GM23338 (cell line): ENCODE data around the gene HLA-DMA. TPM values are rescaled to one million over a fixed set of nuclear protein-coding genes. Genes with fewer than 3 reads are reported as not detected.

Source experiments
- ATAC-seq: fragments of 200-7000 bp; cut with Tn5 transposase; 3 replicates; pipeline ENCODE4 v1.9.1; 2020
- DNase-seq: peaks from one replicate; pipeline ENCODE4 v3.0.0-alpha.2; 2015; ENCODE audit warnings: low spot score
- H2AFZ ChIP-seq: fragments of 200-600 bp; sonication (generic); 2 replicates; pipeline ENCODE4 v1.8.0; 2016; ENCODE audit warnings: antibody characterized with exemption, mild to moderate bottlenecking, moderate library complexity
- H3F3A ChIP-seq: fragments of 200-600 bp; sonication (generic); replicated peaks from 2 replicates; pipeline ENCODE4 v1.8.0; 2017; ENCODE audit warnings: antibody characterized with exemption, mixed run types, low read depth
- H3K27ac ChIP-seq: fragments of 200-600 bp; sonication (generic); 2 replicates; pipeline ENCODE4 v1.6.1; 2016; ENCODE audit warnings: low read depth
- H3K27me3 ChIP-seq: fragments of 200-600 bp; sonication (generic); 2 replicates; pipeline ENCODE4 v1.8.0; 2016; ENCODE audit warnings: mild to moderate bottlenecking, mixed run types, moderate library complexity; ENCODE audit not compliant: insufficient read depth
- H3K36me3 ChIP-seq: fragments of 200-600 bp; sonication (generic); 2 replicates; pipeline ENCODE4 v1.8.0; 2016; ENCODE audit warnings: mild to moderate bottlenecking; ENCODE audit not compliant: insufficient read depth
- H3K4me1 ChIP-seq: fragments of 200-600 bp; sonication (generic); 2 replicates; pipeline ENCODE4 v1.8.0; 2016; ENCODE audit warnings: mild to moderate bottlenecking, moderate library complexity; ENCODE audit not compliant: insufficient read depth
- H3K4me2 ChIP-seq: fragments of 200-600 bp; sonication (generic); 2 replicates; pipeline ENCODE4 v1.7.1; 2017; ENCODE audit warnings: mixed run types
- H3K4me3 ChIP-seq: fragments of 200-600 bp; sonication (generic); 2 replicates; pipeline ENCODE4 v1.6.1; 2016; ENCODE audit warnings: mixed run types
- H3K79me2 ChIP-seq: fragments of 200-600 bp; sonication (generic); replicated peaks from 2 replicates; pipeline ENCODE4 v1.8.0; 2017; ENCODE audit warnings: mild to moderate bottlenecking; ENCODE audit not compliant: insufficient read depth
- H3K9me2 ChIP-seq: fragments of 200-600 bp; sonication (generic); 2 replicates; pipeline ENCODE4 v1.8.0; 2017; ENCODE audit not compliant: insufficient read depth
- H4K20me1 ChIP-seq: fragments of 200-600 bp; sonication (generic); replicated peaks from 2 replicates; pipeline ENCODE4 v1.8.0; 2017; ENCODE audit warnings: mild to moderate bottlenecking; ENCODE audit not compliant: insufficient read depth
- H3K27ac Mint-ChIP-seq: 2 replicates; pipeline ENCODE4 v1.8.0; 2020; ENCODE audit warnings: inconsistent platforms, mild to moderate bottlenecking, moderate library complexity, mixed read lengths
- H3K27me3 Mint-ChIP-seq: 3 replicates; pipeline ENCODE4 v1.8.0; 2022; ENCODE audit warnings: low read depth, mild to moderate bottlenecking, moderate library complexity, mixed read lengths, inconsistent platforms; ENCODE audit not compliant: insufficient read depth, poor library complexity
- H3K36me3 Mint-ChIP-seq: 3 replicates; pipeline ENCODE4 v1.8.0; 2021; ENCODE audit warnings: low read depth, mild to moderate bottlenecking, inconsistent platforms, moderate library complexity, mixed read lengths
- H3K4me1 Mint-ChIP-seq: 3 replicates; pipeline ENCODE4 v1.8.0; 2020; ENCODE audit warnings: mild to moderate bottlenecking, inconsistent platforms, mixed read lengths
- H3K4me3 Mint-ChIP-seq: 3 replicates; pipeline ENCODE4 v1.8.0; 2021; ENCODE audit warnings: moderate library complexity, mild to moderate bottlenecking, inconsistent platforms, mixed read lengths
- H3K9me3 Mint-ChIP-seq: 3 replicates; pipeline ENCODE4 v1.8.0; 2020; ENCODE audit warnings: moderate library complexity, mild to moderate bottlenecking, inconsistent platforms, mixed read lengths
- CREB1 ChIP-seq: fragments of 250-450 bp; sonication (Bioruptor Pico); IDR thresholded peaks from 2 replicates; pipeline ENCODE4 v1.5.0; 2020; ENCODE audit warnings: low read depth, mild to moderate bottlenecking, moderate library complexity
- CTCF ChIP-seq, 2 experiments: fragments of 200-600 bp in 1 of 2; sonication (generic) in 1 of 2; conservative IDR thresholded peaks; 2 replicates each; pipeline versions ENCODE4 v1.5.1 to v1.6.1; 2016 to 2017; ENCODE audit warnings: antibody characterized with exemption in 2 of 2, low read depth in 2 of 2, mild to moderate bottlenecking in 2 of 2, moderate library complexity in 1 of 2
- EZH2 ChIP-seq: fragments of 200-600 bp; sonication (generic); IDR thresholded peaks from one replicate; pipeline ENCODE4 v1.8.0; 2017; ENCODE audit warnings: antibody characterized with exemption, mild to moderate bottlenecking, low read depth; ENCODE audit not compliant: unreplicated experiment
- JUNB ChIP-seq: IDR thresholded peaks from one replicate; pipeline ENCODE4 v1.6.1; 2016; ENCODE audit warnings: antibody characterized with exemption; ENCODE audit not compliant: unreplicated experiment
- NANOG ChIP-seq: IDR thresholded peaks from 2 replicates; pipeline ENCODE4 v1.6.1; 2016; ENCODE audit warnings: antibody characterized with exemption, borderline replicate concordance
- POLR2AphosphoS5 ChIP-seq: IDR thresholded peaks from 2 replicates; pipeline ENCODE4 v1.6.1; 2016; ENCODE audit warnings: antibody characterized with exemption, low read depth
- STAT1 ChIP-seq: IDR thresholded peaks from one replicate; pipeline ENCODE4 v1.6.1; 2016; ENCODE audit warnings: antibody characterized with exemption; ENCODE audit not compliant: unreplicated experiment
- ZNF114 ChIP-seq: fragments of 250-450 bp; sonication (Bioruptor Pico); IDR thresholded peaks from 2 replicates; pipeline ENCODE4 v1.5.0; 2020; ENCODE audit warnings: mild to moderate bottlenecking, moderate library complexity
- ZNF331 ChIP-seq: fragments of 250-450 bp; sonication (Bioruptor Pico); IDR thresholded peaks from 2 replicates; pipeline ENCODE4 v1.5.0; 2020; ENCODE audit warnings: low read depth, mild to moderate bottlenecking, moderate library complexity
- ZNF462 ChIP-seq: fragments of 250-450 bp; sonication (Bioruptor Pico); IDR thresholded peaks from 2 replicates; pipeline ENCODE4 v1.5.0; 2020; ENCODE audit warnings: mild to moderate bottlenecking, moderate library complexity
- polyA plus RNA-seq: library from polyadenylated mRNA; unstranded; fragments of >200 nt; fragmentation: Nextera tagmentation; extraction: Ambion mirVana; gene quantifications from 2 replicates; pipeline ENCODE4 v1.2.1, GENCODE V29; 2016
- total RNA-seq: library from RNA; depleted of rRNA; stranded (reverse); fragments of >200 nt; shearing (Covaris generic); gene quantifications from 2 replicates; pipeline ENCODE4 v1.2.3, GENCODE V29; 2014

The HLA-DMA gene
- total and polyA plus RNA-seq, 2 experiments from 2014 or later, result 5.2 to 6.2 TPM

DNA sequence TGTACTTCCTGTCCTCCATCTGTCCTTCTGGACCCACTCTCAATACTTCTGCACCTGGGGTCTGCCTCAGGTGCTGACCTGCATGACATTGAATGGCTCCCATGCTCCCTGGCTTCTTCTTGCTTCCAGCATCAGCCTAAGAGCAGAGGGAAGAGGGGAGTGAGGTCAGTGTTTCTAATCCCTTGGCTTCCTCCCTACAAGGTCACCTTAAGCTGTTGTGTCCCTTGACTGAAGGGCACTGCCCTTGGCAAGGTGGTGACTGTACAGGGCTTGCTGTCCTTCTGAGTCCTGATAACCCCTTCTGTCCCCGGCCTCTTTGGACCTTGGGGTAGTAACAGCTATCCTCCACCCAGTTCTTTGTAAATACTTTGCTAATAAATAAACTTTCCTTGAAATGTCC lies 21.7 kb downstream of the HLA-DMA start (continued):
- no peak for TF ChIP-seq NANOG

- Histone ChIP-seq H4K20me1 (no peaks in the 10 kb centered on the region), H2AFZ (no peak overlapping the region), H3K4me1 (no peaks in the 10 kb centered on the region), H3K4me2 (no peak overlapping the region), H3K36me3 (no peaks in the 10 kb centered on the region), H3K4me3 (no peak overlapping the region), H3K27me3 (no peaks in the 10 kb centered on the region), H3F3A (no peaks in the 10 kb centered on the region), H3K27ac (no peak overlapping the region), H3K9me2 (no peaks in the 10 kb centered on the region), H3K79me2 (no peaks in the 10 kb centered on the region)
- Mint-ChIP-seq H3K9me3 (no peaks in the 10 kb centered on the region), H3K36me3 (no peaks in the 10 kb centered on the region), H3K27me3 (peaks cover 4% of the 10 kb centered on the region), H3K4me3 (no peak overlapping the region), H3K4me1 (no peaks in the 10 kb centered on the region), H3K27ac (no peak overlapping the region)
- TF ChIP-seq JUNB (no peak), ZNF114 (no peak), STAT1 (no peak), NANOG (no peak), POLR2AphosphoS5 (no peak), CREB1 (CRISPR knock-in tag) (no peak), ZNF331 (CRISPR knock-in tag) (no peak), ZNF462 (CRISPR knock-in tag) (no peak), EZH2 (no peak), CTCF (conservative IDR thresholded peaks at IDR 0.05; ENCODE audit: low read depth in 2 of 2) (no peak)
- ATAC-seq (no peak), DNase-seq (no peak)
These were observed 30.8 kb downstream of the HLA-DMA start for GRCh38 chr6:32922083-32922482.
